Progenitor cell of endocrine pancreas (in vitro differentiated cells): ENCODE results near the gene INPPL1. TPM values are rescaled to one million over a fixed set of nuclear protein-coding genes. Genes with fewer than 3 reads are reported as not detected.

Experiments
- DNase-seq: peaks from one replicate; pipeline ENCODE4 v3.0.0; 2021; ENCODE audit warnings: low spot score; ENCODE audit not compliant: unreplicated experiment
- H3K27ac Mint-ChIP-seq: 2 replicates; pipeline ENCODE4 v1.8.0; 2021; ENCODE audit warnings: mild to moderate bottlenecking, moderate library complexity, mixed read lengths
- H3K27me3 Mint-ChIP-seq: 2 replicates; pipeline ENCODE4 v1.8.0; 2021; ENCODE audit warnings: mixed read lengths
- H3K36me3 Mint-ChIP-seq: 2 replicates; pipeline ENCODE4 v1.8.0; 2022; ENCODE audit warnings: mixed read lengths; ENCODE audit not compliant: insufficient read depth
- H3K4me1 Mint-ChIP-seq: 2 replicates; pipeline ENCODE4 v1.8.0; 2021; ENCODE audit warnings: low read depth, mixed read lengths
- H3K4me3 Mint-ChIP-seq: 2 replicates; pipeline ENCODE4 v1.8.0; 2021; ENCODE audit warnings: low read depth, mild to moderate bottlenecking, moderate library complexity, mixed read lengths
- H3K9me3 Mint-ChIP-seq: 2 replicates; pipeline ENCODE4 v1.8.0; 2021; ENCODE audit warnings: low read depth, mixed read lengths
- CTCF ChIP-seq: fragments of 200-600 bp; sonication (generic); IDR thresholded peaks from one replicate; pipeline ENCODE4 v1.5.0; 2021; ENCODE audit warnings: antibody characterized with exemption, mild to moderate bottlenecking; ENCODE audit not compliant: unreplicated experiment
- total RNA-seq: library from RNA; stranded (reverse); gene quantifications from 2 replicates; pipeline ENCODE4 v1.2.1, GENCODE V29; 2021

INPPL1 gene
- total RNA-seq, 1 donor from 2014 or later: 394 TPM

DNA sequence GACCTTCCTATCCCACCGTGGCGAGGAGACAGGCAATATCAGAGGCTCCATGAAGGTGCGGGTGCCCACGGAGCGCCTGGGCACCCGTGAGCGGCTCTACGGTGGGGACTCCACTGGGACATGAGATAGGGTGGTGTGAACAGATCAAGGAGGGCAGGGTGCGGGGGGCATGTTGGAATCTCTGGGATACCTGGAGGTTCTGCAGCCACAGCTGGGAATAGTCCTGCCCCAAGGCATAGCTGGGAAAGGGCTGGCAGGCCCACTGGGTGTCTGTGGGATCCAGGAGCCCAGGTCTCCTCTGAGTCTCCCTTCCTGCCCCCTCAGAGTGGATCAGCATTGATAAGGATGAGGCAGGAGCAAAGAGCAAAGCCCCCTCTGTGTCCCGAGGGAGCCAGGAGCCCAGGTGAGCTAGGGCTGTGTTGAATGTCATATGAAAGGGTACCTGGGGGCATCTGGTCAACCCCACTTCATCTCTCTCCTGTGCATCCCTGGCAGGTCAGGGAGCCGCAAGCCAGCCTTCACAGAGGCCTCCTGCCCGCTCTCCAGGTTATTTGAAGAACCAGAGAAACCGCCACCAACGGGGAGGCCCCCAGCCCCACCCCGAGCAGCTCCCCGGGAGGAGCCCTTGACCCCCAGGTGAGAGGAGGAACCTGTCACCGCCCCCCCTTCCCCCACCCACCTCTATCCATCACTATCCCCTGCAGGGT, 10.9 kb downstream of the INPPL1 start:
- Mint-ChIP-seq H3K4me1 (peaks cover 8% of the 10 kb centered on the region), H3K27ac (no peak overlapping the region), H3K36me3 (peaks cover 31% of the 10 kb centered on the region), H3K9me3 (no peaks in the 10 kb centered on the region), H3K4me3 (no peak overlapping the region), H3K27me3 (peaks cover 16% of the 10 kb centered on the region)
- DNase-seq: no peak
- no peak for TF ChIP-seq CTCF

GRCh38 chr11:72236083-72236697, 11.6 kb downstream of the INPPL1 start:
- H3K36me3 Mint-ChIP-seq: peaks cover 29% of the 10 kb centered on the region
- H3K9me3 Mint-ChIP-seq: no peaks in the 10 kb centered on the region
- H3K27me3 Mint-ChIP-seq: peaks cover 23% of the 10 kb centered on the region
- no peak overlapping the region for H3K27ac Mint-ChIP-seq
- peaks cover 8% of the 10 kb centered on the region for H3K4me1 Mint-ChIP-seq
- H3K4me3 Mint-ChIP-seq: no peak overlapping the region
- no peak for TF ChIP-seq CTCF
- DNase-seq: no peak

GRCh38 chr11:72236774-72237111, 12.2 kb downstream of the INPPL1 start:
- Mint-ChIP-seq H3K4me3 (no peak overlapping the region), H3K9me3 (no peaks in the 10 kb centered on the region), H3K4me1 (peaks cover 8% of the 10 kb centered on the region), H3K27ac (no peak overlapping the region), H3K27me3 (peaks cover 28% of the 10 kb centered on the region), H3K36me3 (peaks cover 24% of the 10 kb centered on the region)
- DNase-seq: no peak
- no peak for TF ChIP-seq CTCF

DNA sequence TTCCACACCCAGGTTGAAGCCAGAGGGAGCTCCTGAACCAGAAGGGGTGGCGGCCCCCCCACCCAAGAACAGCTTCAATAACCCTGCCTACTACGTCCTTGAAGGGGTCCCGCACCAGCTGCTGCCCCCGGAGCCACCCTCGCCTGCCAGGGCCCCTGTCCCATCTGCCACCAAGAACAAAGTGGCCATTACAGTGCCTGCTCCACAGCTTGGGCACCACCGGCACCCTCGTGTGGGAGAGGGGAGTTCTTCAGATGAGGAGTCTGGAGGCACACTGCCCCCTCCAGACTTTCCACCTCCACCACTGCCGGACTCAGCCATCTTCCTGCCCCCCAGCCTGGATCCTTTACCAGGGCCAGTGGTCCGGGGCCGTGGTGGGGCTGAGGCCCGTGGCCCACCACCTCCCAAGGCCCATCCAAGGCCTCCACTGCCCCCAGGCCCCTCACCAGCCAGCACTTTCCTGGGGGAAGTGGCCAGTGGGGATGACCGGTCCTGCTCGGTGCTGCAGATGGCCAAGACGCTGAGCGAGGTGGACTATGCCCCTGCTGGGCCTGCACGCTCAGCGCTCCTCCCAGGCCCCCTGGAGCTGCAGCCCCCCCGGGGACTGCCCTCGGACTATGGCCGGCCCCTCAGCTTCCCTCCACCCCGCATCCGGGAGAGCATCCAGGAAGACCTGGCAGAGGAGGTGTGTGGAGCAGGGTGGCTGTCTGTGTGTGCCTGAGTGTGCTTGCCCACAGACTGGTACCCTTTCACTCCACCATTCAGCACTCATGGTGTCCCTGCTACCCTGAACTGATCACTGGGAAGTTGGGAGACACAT, 12.8 kb downstream of the INPPL1 start:
- Mint-ChIP-seq H3K27me3 (peaks cover 34% of the 10 kb centered on the region), H3K9me3 (no peaks in the 10 kb centered on the region), H3K27ac (no peak overlapping the region), H3K4me3 (no peak overlapping the region), H3K4me1 (peaks cover 8% of the 10 kb centered on the region), H3K36me3 (peaks cover 25% of the 10 kb centered on the region)
- DNase-seq: no peak
- no peak for TF ChIP-seq CTCF

- peaks cover 41% of the 10 kb centered on the region for H3K27me3 Mint-ChIP-seq
- DNase-seq: peak; percentile 64
- no peak overlapping the region for H3K4me3 Mint-ChIP-seq
- H3K27ac Mint-ChIP-seq: no peak overlapping the region
- peak; percentile 79 for TF ChIP-seq CTCF
- H3K36me3 Mint-ChIP-seq: peaks cover 24% of the 10 kb centered on the region
- no peaks in the 10 kb centered on the region for H3K9me3 Mint-ChIP-seq
- peaks cover 8% of the 10 kb centered on the region for H3K4me1 Mint-ChIP-seq
Measured at GRCh38 chr11:72238040-72238450, 13.5 kb downstream of the INPPL1 start.
